GF-D8 (cell line): ENCODE results near the gene BCCIP.
A peak's percentile ranks its signal among the peaks of the same experiment; 100 is the strongest.

Experiments used
- DNase-seq: peaks from one replicate; lab custom pipeline; 2025; lab: John Stamatoyannopoulos, UW

Gene BCCIP

DNA sequence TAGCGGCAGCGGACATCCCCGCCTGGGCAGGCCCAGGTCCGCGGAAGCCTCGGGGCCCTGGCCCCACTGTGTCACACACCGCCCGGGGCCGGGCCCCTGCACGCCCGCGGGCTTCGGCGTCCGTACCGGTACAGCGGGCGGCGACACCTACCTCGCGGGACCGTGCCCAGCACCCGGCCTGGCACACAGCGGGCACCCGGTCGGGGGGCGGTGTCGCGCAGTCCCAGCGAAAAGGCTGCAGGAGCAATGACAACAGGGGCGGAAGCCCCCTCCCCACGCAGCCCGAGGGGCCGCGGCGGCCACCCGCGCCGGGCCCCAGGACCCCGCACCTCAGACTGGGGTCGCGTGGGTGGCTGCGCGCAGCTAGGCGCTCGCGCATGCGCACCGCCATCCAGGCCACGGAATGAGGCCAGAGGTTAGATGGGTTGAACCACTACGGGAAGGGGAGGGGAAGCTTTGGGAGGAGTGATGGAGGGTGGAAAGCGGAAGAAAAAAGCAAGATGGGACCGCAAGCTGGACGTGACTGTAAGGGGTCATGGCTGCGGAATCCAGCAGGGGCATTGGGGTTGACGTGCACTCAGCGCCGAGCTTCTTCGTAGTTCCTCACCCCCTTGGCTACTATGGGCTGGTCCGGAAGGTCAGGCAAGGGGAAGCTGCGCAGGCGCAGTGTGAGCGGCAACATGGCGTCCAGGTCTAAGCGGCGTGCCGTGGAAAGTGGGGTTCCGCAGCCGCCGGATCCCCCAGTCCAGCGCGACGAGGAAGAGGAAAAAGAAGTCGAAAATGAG lies at the start of gene BCCIP, which contains the start of gene UROS:
BCCIP (plus strand) TSS at position 669 of the 785 bp plus-strand sequence; CDS start at position 681, 12 bp downstream.
UROS (minus strand) TSS at position 381 of the 785 bp plus-strand sequence. CDS start 6,759 bp downstream, outside the sequence.
- DNase-seq = peak; percentile 74

DNA sequence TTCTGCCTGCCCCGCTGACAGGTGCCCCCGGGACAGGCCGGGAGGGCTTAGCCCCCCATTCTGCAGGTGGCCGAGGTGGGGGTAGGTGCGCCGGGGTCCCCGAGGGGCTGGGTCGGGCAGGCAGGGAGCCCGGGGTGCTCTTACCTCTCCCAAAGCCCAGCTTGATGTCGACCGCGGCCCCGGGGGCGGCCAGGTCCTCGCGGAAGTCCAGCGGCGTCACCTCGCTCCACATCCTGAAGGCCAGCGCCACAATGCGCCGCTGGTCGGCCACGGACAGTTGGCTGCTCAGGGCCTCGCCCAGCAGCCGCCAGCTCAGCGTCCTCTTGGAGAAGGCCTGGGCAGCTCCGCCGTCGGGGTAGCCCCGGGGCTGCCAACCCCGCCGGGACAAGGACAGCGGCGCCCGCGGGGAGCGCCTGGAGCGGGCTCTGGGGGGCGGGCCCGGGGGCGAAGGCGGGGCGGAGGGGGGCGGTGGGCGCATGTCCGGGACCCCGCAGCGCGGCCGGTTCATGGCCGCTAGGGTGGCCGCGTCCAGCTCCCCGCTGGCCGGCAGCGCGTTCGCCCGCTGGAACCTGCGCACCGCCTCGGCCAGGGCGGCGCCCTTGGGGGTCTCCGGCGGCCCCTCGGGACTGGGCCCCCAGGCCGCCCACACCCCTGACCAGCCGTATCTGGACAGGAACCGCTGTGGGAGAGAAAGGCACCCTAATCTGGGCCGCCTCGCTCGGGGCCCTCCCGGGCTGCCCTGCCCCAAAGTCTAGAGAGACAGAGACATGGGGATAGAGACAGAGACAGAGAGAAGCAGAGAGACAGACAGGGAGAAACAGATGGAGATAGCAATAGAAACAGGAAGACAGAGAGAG lies 49.4 kb upstream of the BCCIP start:
- no peak for DNase-seq

DNA sequence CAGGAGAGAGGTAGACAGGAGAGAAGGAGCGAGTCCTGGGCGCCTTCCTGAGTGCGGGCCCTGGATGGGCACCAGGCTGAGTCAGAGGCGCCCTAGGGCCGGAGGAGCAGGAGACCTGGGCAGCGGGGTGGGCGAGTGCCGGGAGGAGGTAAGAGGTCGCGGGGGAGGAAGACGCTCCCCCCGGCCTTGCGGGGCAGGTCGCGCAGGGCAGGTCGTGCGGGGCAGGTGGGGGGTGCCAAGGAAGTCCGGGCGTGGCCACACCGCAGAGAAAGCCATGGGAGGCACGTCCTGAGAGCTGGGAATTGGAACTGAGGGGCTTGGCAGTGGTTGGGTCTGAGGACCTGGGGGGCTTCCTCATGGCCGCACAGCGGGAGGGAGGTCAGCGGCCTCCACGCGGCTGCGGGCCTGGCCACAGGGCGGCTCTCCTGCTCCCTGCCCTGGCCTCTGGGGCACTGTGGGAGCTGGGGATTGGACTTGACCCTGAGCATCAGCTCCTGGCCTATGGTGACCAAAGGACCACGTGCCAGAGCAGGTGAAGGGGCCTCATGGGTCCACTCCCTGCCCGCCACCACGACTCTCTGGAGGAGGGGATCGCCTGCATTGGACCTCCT lies 48.7 kb upstream of the BCCIP start:
- DNase-seq = no peak

DNA sequence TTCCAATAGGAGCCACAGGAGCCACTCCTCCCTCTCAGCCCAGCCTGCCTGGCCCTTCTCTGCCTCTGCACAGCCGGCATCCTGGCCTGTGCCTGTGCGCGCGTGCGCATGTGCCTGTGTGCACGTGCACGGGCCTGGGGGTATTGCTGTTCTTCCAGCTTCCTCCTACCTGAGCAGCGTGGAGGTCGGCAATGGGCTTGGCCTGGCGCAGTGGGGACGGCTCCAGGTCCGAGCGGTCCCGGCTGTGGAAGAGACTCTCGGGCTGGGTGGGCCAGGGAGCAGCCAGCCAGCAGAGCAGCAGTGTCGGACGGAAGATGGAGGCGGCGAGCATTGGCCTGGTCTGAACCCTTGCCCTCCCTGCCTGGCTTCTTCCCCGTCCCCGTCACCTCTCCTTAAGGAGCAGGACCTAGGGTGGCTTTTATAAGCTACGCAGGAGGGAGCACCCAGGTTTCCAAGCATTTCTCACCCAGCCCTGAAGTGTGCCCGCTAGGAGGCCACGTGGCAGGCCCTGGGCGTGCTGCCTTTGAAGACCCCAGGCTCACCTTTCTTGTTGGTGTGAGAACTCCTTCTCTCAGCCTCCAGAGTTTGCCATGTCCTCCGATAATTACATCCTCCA lies 47.7 kb upstream of the BCCIP start, which contains the start of gene MMP21:
MMP21 (minus strand) TSS at position 331 of the 616 bp plus-strand sequence; CDS start at position 331, 0 bp downstream.
- DNase-seq = no peak

DNA sequence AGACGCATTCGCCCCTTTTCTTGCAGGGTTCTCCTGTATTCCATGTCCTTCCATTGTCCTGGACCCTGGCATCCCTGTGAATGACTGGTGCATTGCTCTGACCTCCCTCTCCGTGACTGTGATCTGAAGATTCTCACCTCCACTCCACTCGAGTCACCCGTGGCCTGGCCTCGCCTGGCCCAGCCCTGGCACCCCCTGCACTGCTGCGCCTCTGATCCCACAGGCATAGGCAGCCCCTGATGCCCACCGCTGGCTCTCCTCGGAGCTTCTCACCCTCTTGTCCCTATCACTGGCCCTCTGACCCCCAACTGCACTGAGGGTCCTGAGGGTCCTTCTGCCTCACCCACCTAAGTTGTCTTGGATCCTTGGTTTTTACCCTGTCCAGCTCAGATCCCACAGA lies 45.5 kb upstream of the BCCIP start:
- no peak for DNase-seq

DNA sequence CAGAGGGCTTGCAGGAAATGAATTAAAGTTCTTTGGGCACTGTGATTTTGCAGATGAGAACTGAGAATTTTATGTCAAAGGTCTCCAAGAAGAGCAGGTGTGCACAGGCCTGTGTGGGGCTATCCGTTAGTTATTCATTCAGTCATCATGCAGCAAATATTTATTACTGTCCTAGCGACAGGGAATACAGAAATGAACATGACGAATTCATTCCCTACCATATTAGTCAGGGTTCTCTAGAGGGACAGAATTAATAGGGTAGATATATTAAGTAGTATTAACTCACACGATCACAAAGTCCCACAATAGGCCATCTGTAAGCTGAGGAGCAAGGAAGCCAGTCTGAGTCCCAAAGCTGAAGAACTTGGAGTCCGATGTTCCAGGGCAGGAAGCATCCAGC lies 44.8 kb upstream of the BCCIP start:
- no peak for DNase-seq

DNA sequence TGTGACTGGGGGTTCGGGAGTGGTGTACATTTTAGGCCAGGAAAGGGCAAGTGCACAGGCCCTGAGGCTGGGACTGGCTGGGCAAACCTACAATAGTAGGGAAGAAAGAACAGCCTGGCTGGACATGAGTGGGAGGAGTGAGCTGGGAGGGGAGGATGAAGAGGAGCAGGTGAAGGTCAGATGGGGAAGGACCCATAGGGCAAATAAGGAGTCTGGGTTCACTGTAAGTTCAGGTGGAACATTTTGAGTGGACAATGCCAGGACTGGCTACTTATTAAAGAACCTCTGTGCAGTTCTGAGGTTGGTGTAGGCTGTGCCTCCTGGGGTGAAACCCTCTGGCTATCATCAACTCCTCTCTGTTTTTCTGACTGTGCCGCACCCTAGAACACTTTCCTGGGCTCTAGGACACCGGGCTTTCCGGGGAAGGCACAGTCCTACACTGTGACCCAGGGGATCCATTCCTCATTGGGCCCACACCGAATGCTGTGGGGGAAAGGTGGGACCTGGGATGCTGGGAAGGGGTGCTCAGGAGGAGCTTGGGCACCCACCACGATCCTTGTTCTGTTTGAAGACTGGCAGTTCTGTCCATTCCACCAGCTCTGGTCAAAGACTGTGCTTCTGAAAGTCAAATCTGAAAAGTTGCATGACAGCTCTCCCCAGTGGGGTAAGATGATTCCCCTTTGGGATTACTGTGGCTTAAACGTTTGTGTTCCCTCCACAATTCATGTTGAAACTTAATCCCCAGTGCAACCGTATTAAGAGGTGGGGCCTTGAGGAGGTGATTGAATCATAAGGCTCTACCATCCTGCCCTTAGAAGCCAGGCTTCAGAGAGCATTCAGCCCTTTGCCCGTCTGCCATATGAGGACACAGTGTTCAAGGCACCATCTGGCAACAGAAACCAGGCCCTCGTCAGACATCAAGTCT lies 43.7 kb upstream of the BCCIP start:
- no peak for DNase-seq

DNA sequence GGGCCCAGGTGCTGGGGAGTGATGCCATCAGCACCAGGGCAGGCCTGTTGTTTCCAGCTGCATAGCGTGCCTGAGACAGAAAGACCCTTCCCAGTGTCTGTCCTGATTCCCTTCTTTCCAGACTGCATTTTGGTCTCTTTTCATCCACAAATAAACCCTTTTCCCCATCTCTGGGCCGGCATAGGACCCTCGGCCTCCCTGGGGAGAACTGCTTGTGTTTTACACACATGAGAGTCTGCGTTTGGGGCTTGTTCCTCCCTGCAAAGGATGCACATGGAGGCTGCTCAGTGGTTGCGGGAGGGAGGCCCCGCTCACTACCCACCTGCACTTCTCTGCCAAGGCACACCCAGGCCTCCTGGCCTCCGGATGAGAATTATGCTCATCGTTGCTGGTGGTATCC lies 42.0 kb upstream of the BCCIP start:
- no peak for DNase-seq

DNA sequence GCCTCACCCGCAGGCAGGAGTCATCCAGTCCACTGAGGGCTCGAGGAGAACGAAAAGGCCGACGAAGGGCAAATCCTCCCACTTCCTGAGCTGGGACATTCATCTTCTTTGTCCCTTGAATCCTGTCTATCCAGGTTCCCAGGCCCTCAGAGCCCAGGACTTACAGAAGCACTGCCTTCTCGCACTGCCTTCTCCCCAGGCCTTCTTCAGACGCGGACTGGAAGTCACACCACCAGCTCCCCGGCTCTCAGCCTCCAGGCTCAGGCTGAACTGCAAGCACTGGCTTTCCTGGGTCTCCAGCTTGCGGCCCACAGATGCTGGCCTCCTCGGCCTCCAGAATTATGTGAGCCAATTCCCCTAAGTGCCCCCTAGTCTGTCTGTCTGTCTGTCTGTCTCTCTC lies 41.3 kb upstream of the BCCIP start:
- DNase-seq = no peak

DNA sequence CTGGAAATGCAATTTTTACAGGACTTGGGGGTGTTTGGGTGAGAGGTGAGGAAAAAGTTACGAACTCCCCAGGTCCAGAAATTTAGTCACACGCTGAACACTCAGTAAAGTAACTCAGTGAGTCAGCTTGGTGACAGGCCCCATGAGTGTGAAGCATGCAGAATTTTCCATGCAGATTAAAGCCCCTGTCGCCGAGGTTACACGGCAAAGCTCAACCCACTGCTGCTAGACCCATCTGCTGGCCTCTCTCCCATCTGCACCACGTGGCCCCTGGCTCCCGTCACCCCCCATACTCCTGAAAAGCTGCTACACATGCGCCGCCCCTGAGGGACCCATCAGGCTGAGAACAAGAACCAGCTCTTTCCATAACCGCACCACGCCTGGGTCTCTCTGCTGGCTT lies 40.7 kb upstream of the BCCIP start:
- no peak for DNase-seq

DNA sequence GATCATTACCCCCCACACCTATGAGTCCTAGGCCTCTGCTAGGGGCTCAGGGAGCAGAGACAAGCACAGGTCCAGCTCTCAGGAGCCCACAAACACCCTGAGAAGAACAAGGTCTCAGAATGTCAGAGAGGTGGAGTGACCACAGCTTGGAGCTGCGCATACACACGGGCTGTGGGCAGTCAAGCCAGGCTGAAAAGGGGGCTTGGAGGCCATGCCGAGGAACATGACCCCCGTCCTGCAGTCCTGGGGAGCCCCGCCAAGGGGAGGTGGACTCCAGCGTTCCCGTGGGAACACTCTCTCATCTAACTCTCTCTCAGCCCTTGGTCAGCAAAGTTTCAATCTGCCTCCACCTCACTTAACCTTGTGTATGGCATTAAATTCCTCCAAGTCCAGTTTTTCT lies 39.9 kb upstream of the BCCIP start:
- DNase-seq = no peak

DNA sequence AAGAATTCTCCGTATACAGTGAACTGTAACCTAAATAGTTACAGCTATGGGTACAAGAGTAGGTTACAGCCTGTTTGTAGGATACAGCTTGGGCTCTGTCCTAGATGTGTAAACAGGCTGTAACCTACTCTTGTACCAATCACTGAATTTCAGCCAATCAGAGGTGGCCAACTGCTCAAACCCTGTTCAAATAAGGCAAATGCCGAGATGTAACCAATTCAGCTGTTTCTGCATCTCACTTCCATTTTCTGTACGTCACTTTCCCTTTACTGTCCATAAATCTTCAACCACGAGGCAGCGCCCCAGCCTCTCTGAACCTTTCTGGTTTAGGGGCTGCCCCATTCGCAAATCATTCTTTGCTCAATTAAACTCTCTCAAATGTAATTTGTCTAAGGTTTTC lies 39.4 kb upstream of the BCCIP start:
- no peak for DNase-seq

DNA sequence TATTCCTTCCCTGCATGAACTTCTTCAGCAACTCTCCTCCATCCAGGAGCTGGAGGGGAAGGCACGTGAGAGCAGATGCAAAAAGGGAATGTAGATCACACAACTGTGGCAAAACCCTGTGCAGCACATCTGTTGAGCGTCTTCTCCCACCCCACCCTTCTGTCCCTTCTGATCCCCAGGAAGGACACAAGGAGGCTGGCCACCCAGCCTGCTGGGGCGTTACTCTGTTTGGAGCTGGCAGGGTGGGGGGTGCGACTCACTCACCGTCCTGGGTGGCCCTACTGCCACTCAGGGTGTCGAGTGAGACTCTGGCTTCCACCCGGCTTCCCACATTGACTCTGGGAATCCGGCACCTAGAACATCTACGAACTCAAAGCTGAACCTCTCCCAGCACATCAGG lies 37.6 kb upstream of the BCCIP start:
- DNase-seq = no peak

DNA sequence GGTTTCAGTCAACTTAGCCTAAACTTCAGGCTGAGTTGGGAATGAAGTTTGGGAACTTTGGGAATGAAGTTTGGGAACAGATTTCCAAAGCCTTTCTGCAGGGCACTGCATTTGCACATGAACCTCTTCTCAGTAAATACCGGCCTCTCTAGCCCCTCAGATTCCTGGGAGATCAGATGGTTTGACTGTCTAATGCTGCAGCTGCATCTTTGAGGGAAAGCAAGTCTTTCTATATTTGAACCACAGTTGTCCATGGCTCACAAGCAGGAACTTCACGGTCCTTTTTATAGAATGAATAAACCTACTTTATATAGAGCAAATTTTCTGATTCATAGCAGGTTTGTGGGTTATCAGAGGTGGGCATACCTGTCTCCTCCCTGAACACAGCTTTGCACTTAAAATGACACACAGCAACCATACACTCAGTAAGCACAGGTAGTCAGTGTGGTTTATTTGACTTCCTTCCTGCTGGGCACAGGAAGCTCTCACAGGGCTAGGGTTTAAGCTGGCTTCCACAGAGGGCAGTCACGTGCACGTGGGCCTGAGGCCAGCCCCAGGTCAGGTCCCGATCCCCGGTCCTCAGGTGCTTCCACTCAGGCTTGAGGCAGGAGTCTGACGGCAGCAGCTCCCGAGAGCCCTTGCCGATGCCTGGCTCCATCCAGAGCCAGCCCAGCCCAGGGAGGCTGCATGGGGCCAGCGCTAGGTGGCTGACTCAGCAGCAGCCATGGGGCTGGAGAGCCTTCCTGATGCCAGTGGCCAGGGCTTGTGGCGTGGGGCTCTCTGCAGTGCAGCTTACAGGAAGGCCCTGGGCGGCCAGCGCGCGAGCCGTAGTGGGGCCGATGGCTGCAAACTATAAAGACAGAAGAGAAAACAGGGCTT lies 35.0 kb upstream of the BCCIP start:
- no peak for DNase-seq

DNA sequence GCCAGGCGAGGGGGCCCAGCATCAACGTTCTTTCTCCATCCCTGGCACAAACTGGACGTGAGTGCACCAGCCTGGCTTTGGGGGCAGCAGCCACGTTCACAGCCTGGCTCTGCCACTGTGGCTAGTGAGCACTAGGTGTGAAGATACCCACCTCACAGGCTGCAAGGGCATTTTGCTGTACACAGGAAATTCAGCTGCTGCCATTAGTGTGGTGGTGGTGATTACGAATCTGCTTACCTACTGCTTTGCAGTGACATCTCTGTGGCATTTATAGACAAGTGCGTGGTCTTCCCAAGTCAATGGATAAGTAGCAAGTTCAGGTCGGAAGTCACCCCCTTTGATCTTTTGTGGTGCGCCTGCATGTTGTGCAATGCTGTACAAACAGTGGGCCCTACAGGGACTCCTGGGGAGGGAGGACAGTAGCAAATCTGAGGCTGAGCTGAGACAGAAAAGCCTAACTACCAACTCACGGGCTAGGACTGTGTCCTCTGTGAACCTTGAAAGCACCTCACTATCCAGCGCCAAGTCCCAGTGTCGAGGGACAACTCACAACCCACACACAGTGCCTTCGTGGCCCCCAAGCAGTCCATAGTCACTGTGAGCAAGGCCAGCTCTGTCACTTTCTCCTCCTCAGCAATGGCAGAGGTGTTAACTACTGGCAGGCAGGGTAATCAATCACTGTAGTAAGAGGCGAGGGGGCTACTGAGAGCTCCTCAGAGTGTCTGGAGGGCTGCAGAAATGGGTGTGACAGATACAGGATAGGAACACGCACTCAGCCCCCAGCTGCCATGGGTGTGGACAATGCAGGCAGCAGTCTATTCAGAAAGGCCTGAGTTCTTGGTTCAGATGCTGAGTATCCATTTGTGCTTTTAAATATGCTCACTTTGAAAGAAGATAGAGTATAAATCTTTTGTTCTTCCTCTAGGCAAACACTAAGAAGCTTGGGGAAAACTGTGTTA lies 30.7 kb upstream of the BCCIP start:
- DNase-seq = no peak

DNA sequence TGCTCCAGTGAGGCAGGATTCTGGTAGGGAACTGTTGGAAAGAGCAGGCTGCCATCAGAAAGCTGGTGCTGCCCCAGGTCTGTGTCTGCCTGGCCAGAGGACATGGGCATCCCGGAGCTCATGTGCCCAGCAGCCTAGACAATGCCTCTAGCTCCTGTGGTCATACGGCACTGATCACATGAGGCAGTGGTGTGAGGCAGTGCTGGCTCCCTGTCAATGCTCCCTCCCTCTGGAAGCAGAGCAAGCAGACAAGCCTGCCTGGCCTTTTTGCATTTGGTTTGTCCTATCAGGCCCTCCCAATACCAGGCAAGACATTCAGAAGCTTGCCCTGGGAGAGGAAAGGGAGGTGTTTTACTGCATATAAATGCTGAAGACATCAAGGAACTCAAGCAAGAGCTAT lies 28.2 kb upstream of the BCCIP start:
- DNase-seq = no peak

DNA sequence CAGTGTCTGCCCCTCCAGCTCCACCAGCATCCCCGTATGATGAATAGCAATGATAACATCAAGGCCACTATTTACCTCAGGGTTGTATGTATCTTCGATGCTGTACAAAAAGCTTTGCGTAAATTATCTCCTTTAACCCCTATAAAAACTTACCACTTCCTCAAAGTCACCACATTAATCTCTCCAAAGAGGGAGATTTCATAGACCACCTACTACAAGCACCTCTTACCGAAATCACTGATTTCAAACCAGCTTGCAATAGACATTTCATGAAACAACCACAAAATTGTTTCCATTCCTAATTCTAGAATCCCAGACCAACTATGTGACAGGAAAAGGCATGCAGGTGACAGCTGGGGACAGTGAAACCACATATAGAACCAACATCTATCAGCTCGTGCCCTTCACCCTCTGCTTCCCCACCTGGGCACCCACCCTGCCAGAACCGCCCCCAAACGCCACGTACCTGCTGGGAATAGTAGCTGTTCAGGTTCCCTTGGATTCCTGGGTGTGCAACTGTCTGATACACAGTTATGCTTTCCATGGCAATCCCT lies 27.6 kb upstream of the BCCIP start:
- DNase-seq = no peak

DNA sequence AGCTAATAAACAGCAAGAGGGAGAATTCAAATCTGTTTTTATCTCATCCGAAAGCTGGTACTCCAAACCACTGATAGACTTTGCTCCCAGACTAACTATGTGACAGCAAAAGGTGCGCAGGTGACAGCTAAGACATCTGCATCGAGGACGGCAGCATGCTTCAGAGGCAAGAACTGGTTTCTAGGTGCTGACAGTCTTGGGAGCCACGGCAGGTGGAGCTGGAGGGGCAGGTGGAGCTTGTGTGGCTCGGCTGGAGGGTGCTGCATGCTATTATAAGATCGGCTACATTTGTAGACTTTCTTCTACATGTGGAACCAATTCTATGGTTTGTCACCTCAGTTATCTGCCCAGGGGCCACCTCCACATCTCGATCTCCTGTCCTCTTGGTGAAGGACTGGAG lies 25.9 kb upstream of the BCCIP start:
- no peak for DNase-seq
